ENCODE measurements around the gene TBC1D2B. TPM values are rescaled to one million over a fixed set of nuclear protein-coding genes. Genes with fewer than 3 reads are reported as not detected.

TBC1D2B gene
- total and polyA plus RNA-seq, 7 experiments from 2014 or later = 7.4 to 119 (median 76.6) TPM

DNA sequence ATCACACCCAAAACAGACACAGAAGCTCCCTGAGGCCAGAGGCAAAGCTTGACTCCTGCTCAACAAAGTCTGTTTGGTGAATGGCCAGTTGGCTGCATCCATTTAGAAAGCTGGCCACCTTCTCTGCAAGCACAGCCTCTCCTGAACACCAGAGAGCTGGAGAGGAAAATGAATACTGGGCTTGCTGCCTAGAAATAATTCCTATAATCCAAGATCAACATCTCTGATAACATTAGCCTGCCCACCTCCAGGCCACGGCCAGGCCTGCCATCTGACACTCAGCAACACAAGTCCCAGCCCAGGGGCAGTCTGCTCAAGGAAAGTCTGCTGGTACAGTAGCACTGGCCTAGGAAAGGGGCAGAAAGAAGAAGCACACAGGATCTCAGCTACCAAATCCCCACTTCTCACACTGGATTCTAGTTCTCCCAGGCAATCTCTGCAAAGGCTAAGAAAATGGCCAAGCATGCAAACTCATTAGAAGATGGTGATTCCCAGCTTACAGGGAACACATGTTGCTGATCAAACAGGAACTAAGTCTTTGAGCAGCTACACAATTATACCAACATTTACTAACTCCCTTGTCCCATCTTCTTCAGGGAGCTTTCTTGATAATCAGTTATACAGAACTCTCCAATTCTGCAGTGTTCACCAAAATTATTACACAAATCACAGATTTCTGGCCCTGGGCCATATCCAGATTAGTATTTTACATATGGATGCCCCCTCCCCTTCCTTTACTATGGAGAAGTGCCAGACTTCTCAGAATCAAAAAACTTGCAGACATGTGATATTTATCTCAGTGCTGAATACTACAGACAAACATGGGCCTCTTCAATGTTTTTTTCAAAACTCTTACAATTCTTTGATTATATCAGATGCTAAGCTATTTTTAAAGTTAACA, 9.9 kb downstream of the TBC1D2B start:
- POLR2A ChIA-PET = interaction anchor here (0.9 to 15.7 kb wide), 4 partner anchors 9 to 33 kb away, joined by 4 to 292 read pairs (median 47); partner anchors contain the start of gene TBC1D2B
- intact Hi-C loops (cut with micrococcal nuclease) = loop anchor here (1.0 to 5.0 kb wide), 6 partner anchors 10 to 35 kb away; partner anchors contain the start of gene TBC1D2B (in 1 of the 2)
- peak overlapping the region; percentile 69 for H3K27ac ChIP-seq (ENCODE audit: low read depth, low read length)

DNA sequence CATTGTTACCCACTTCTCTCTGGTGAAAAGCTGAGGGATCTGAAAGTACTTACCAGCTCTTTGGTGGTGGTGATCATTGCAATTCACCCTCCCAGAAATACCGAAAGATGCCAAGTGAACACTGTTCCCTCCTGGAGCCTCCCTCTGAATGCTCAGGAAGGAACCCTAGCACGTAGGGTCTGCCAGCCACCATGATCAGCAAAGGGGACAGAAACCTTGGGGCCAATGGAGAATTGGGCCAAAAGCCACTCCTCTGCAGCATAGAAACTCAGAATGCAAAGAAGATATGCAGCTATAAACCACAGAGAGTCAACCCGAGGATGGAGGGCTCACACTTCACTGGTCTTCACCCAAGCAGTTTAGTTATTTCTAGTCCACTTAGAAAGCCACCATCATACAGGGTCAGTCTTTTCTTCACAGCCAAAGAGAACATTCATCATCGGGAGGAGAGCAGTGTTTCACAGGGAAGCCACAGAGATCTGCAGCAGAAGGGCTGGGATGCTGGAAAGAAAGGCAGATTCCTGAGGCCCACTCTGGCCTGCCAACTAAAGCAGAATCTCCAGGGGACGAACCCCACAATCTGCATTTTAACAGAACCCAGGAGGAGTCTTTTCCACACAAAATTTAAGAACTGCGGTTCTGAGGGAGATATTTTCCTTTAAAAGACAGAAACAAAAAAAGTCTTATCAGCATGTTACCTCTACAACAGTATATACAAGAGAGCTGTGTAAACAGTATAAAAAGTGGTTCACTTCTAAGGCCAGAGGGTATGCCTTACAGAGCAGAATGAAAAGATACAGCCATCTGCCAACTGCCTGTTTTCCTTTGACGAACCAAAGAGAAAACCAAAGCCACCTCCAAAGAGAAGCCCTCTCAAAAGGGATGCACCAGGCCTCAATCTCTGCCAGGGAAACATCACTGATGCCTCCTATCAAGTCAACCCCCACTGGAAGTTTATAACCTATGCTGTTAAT, 11.3 kb downstream of the TBC1D2B start:
- peaks cover 0 to 15% (median 0%) of the 10 kb centered on the region in 5 donors for H3K36me3 Mint-ChIP-seq
- Histone ChIP-seq H3K36me3 (ENCODE audit: control insufficient read depth in 2 of 3, insufficient read depth in 3 of 3, low read length in 3 of 3) (no peaks in the 10 kb centered on the region), H3K27ac (ENCODE audit: low read depth, low read length) (peak overlapping the region; percentile 69), H3K9me3 (ENCODE audit: control insufficient read depth in 2 of 3, low read length in 3 of 3) (no peaks in the 10 kb centered on the region), H3K4me1 (ENCODE audit: control insufficient read depth in 2 of 2, insufficient read depth in 2 of 2, low read length in 2 of 2) (peaks cover 85% of the 10 kb centered on the region in 2 donors), H3K27me3 (ENCODE audit: control insufficient read depth in 2 of 2, insufficient read depth in 2 of 2, low read length in 2 of 2) (no peaks in the 10 kb centered on the region), H3K4me3 (ENCODE audit: low read length) (peak overlapping the region; percentile 25)
- H3K4me3 Mint-ChIP-seq = peak overlapping the region in 3 of 10 donors; percentile 13 to 83 (median 20)
- ATAC-seq (no peak), DNase-seq (no peak)
- no peaks in the 10 kb centered on the region for H3K9me3 Mint-ChIP-seq
- H3K27ac Mint-ChIP-seq = peak overlapping the region in 4 of 9 donors; percentile 59 to 98 (median 94)
- POLR2A ChIA-PET = interaction anchor here (1.1 to 15.7 kb wide), 2 partner anchors 10 to 12 kb away, joined by 5 to 292 read pairs; partner anchors contain the start of gene TBC1D2B
- peaks cover 0 to 66% (median 3%) of the 10 kb centered on the region in 7 donors for H3K4me1 Mint-ChIP-seq
- intact Hi-C loops (cut with micrococcal nuclease) = loop anchor here in 1 of 2 donors (5.0 kb wide), 1 partner anchor 36 kb away; no protein-coding TSS in a partner anchor
- CTCF ChIA-PET = interaction anchor here (2.6 to 3.7 kb wide), 2 partner anchors 15 to 31 kb away, joined by 15 to 16 read pairs; no protein-coding TSS in a partner anchor
- H3K27me3 Mint-ChIP-seq = no peaks in the 10 kb centered on the region

More for the DNA sequence above, 9.9 kb downstream of the TBC1D2B start:
- no peaks in the 10 kb centered on the region for H3K9me3 Mint-ChIP-seq
- Histone ChIP-seq H3K36me3 (ENCODE audit: control insufficient read depth in 2 of 3, insufficient read depth in 3 of 3, low read length in 3 of 3) (no peaks in the 10 kb centered on the region), H3K9me3 (ENCODE audit: control insufficient read depth in 2 of 3, low read length in 3 of 3) (no peaks in the 10 kb centered on the region), H3K4me3 (ENCODE audit: low read length) (peak overlapping the region; percentile 40), H3K4me1 (ENCODE audit: control insufficient read depth in 2 of 2, insufficient read depth in 2 of 2, low read length in 2 of 2) (peaks cover 89 to 96% of the 10 kb centered on the region in 2 donors), H3K27me3 (ENCODE audit: control insufficient read depth in 2 of 2, insufficient read depth in 2 of 2, low read length in 2 of 2) (no peaks in the 10 kb centered on the region)
- ATAC-seq (no peak), DNase-seq (no peak)
- peaks cover 0 to 17% (median 0%) of the 10 kb centered on the region in 5 donors for H3K36me3 Mint-ChIP-seq
- CTCF ChIA-PET = interaction anchor here (0.8 to 3.7 kb wide), 6 partner anchors 9 to 81 kb away, joined by 3 to 16 read pairs (median 8); no protein-coding TSS in a partner anchor
- H3K27me3 Mint-ChIP-seq = no peaks in the 10 kb centered on the region
- H3K27ac Mint-ChIP-seq = peak overlapping the region in 4 of 9 donors; percentile 91 to 98 (median 94)
- H3K4me1 Mint-ChIP-seq = peaks cover 8 to 66% (median 16%) of the 10 kb centered on the region in 7 donors
- peak overlapping the region in 3 of 10 donors; percentile 82 to 87 (median 83) for H3K4me3 Mint-ChIP-seq

DNA sequence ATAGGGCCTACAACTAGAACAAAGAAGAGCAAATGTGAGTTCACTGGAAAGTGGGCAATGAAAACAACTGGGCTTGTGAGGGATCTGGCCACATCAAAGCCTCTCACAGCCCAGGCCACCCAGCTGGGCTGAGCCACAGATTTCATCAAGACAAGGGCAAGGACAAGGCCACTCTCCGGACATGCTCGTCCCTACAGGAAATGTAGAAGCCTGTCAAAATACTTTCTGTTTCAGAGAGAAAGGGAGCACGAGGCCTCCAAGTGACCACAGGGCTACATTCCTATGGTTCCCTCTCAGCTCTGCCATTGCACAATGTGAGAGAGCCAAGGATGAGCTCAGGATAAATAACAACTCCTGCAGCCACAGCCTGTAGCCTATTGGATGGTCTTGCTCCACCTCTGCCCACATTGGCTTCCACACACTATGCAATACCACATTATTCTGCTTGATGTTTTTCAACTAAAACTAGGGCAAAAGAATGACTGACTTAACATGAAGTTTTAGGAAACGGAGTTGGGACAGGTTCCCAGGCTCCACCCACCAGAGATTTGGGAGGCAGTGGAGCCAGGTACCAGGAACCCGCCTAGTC, 12.1 kb downstream of the TBC1D2B start:
- peaks cover 1 to 64% (median 3%) of the 10 kb centered on the region in 7 donors for H3K4me1 Mint-ChIP-seq
- peak overlapping the region in 1 of 9 donors; percentile 94 for H3K27ac Mint-ChIP-seq
- DNase-seq = no peak

DNA sequence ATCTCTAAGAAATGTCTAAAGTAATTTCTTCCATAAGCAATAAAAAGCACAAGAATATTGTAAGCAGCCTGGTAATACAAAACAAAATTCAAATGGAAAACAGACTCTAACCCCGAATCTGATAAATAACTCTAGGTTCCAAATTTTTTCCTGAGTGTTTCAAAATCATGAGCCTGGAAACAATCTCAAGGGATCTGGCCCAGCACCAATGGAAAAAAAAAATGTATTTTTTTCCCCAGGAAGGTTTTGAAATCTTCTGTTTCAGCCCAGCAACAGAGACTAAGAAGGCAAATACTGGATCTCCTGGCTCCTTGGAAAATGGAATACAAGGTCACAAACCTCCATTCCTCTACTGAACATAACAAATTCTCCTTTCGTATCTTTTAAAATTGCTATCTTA, 13.0 kb downstream of the TBC1D2B start:
- POLR2A ChIA-PET = interaction anchor here (15.7 kb wide), 1 partner anchor 10 kb away, joined by 292 read pairs; no protein-coding TSS in a partner anchor
- no peak overlapping the region for H3K4me3 Mint-ChIP-seq
- intact Hi-C loops (cut with micrococcal nuclease) = loop anchor here in 1 of 2 donors (1.0 kb wide), 1 partner anchor 8 kb away; no protein-coding TSS in a partner anchor
- peaks cover 9 to 61% (median 12%) of the 10 kb centered on the region in 7 donors for H3K4me1 Mint-ChIP-seq
- no peaks in the 10 kb centered on the region for H3K36me3 ChIP-seq (ENCODE audit: control insufficient read depth in 2 of 3, insufficient read depth in 3 of 3, low read length in 3 of 3)
- peaks cover 81 to 82% of the 10 kb centered on the region in 2 donors for H3K4me1 ChIP-seq (ENCODE audit: control insufficient read depth in 2 of 2, insufficient read depth in 2 of 2, low read length in 2 of 2)
- no peaks in the 10 kb centered on the region for H3K27me3 ChIP-seq (ENCODE audit: control insufficient read depth in 2 of 2, insufficient read depth in 2 of 2, low read length in 2 of 2)
- H3K9me3 ChIP-seq (ENCODE audit: control insufficient read depth in 2 of 3, low read length in 3 of 3) = no peaks in the 10 kb centered on the region
- H3K9me3 Mint-ChIP-seq = no peaks in the 10 kb centered on the region
- no peak overlapping the region for H3K27ac Mint-ChIP-seq
- DNase-seq = no peak
- CTCF ChIA-PET = no interaction called here
- H3K27ac ChIP-seq (ENCODE audit: low read depth, low read length) = no peak overlapping the region
- no peak overlapping the region for H3K4me3 ChIP-seq (ENCODE audit: low read length)
- H3K36me3 Mint-ChIP-seq = peaks cover 0 to 11% (median 0%) of the 10 kb centered on the region in 5 donors
- H3K27me3 Mint-ChIP-seq = no peaks in the 10 kb centered on the region
- no peak for ATAC-seq

More for the DNA sequence above, 12.1 kb downstream of the TBC1D2B start:
- H3K27me3 ChIP-seq (ENCODE audit: control insufficient read depth in 2 of 2, insufficient read depth in 2 of 2, low read length in 2 of 2) = no peaks in the 10 kb centered on the region
- H3K27ac ChIP-seq (ENCODE audit: low read depth, low read length) = peak overlapping the region; percentile 17
- peak overlapping the region; percentile 25 for H3K4me3 ChIP-seq (ENCODE audit: low read length)
- intact Hi-C loops (cut with micrococcal nuclease) = loop anchor here in 1 of 2 donors (5.0 kb wide), 1 partner anchor 37 kb away; no protein-coding TSS in a partner anchor
- ChIA-PET CTCF (no interaction called here), POLR2A (interaction anchor here (1.1 to 15.7 kb wide), 2 partner anchors 11 kb away, joined by 5 to 292 read pairs; partner anchors contain the start of gene TBC1D2B)
- no peaks in the 10 kb centered on the region for H3K36me3 ChIP-seq (ENCODE audit: control insufficient read depth in 2 of 3, insufficient read depth in 3 of 3, low read length in 3 of 3)
- H3K36me3 Mint-ChIP-seq = peaks cover 0 to 15% (median 0%) of the 10 kb centered on the region in 5 donors
- H3K27me3 Mint-ChIP-seq = no peaks in the 10 kb centered on the region
- no peak overlapping the region for H3K4me3 Mint-ChIP-seq
- H3K9me3 Mint-ChIP-seq = no peaks in the 10 kb centered on the region
- no peaks in the 10 kb centered on the region for H3K9me3 ChIP-seq (ENCODE audit: control insufficient read depth in 2 of 3, low read length in 3 of 3)
- H3K4me1 ChIP-seq (ENCODE audit: control insufficient read depth in 2 of 2, insufficient read depth in 2 of 2, low read length in 2 of 2) = peaks cover 82 to 84% of the 10 kb centered on the region in 2 donors
- ATAC-seq = peak; percentile 24

DNA sequence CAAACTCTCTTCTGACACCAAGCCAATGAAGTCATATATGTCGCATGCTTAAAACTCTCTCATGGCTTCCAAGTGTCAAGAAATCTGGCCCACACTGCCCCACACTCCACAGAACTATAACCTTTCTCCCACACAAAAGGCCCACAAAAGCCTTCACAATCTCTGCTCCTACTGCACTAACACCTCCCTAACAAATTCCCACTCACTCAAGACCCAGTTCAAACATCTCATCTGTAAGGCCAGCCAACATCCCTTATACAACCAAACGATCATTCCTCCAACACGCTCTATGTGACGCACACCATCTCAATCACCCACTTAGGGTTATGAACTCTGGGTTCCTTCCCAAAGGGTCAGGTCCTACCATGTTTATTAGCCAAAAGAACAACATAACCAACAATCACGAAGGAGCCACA, 13.5 kb downstream of the TBC1D2B start:
- Histone ChIP-seq H3K4me1 (ENCODE audit: control insufficient read depth in 2 of 2, insufficient read depth in 2 of 2, low read length in 2 of 2) (peaks cover 76 to 82% of the 10 kb centered on the region in 2 donors), H3K27ac (ENCODE audit: low read depth, low read length) (no peak overlapping the region), H3K36me3 (ENCODE audit: control insufficient read depth in 2 of 3, insufficient read depth in 3 of 3, low read length in 3 of 3) (no peaks in the 10 kb centered on the region), H3K9me3 (ENCODE audit: control insufficient read depth in 2 of 3, low read length in 3 of 3) (no peaks in the 10 kb centered on the region), H3K27me3 (ENCODE audit: control insufficient read depth in 2 of 2, insufficient read depth in 2 of 2, low read length in 2 of 2) (no peaks in the 10 kb centered on the region), H3K4me3 (ENCODE audit: low read length) (no peak overlapping the region)
- peaks cover 15 to 61% (median 17%) of the 10 kb centered on the region in 7 donors for H3K4me1 Mint-ChIP-seq
- peaks cover 0 to 11% (median 0%) of the 10 kb centered on the region in 5 donors for H3K36me3 Mint-ChIP-seq
- ChIA-PET POLR2A (interaction anchor here (18.1 kb wide), 1 partner anchor 9 kb away, joined by 292 read pairs; the partner anchor contains the start of gene TBC1D2B), CTCF (no interaction called here)
- H3K27me3 Mint-ChIP-seq = no peaks in the 10 kb centered on the region
- H3K4me3 Mint-ChIP-seq = no peak overlapping the region
- DNase-seq = no peak
- H3K9me3 Mint-ChIP-seq = no peaks in the 10 kb centered on the region
- H3K27ac Mint-ChIP-seq = no peak overlapping the region
- intact Hi-C loops (cut with micrococcal nuclease) = loop anchor here (1.0 kb wide), 2 partner anchors 8 to 13 kb away; no protein-coding TSS in a partner anchor
- no peak for ATAC-seq

Measured in naive thymus-derived CD4-positive, alpha-beta T cell (primary cell).